Cardiac fibroblast (primary cell): ENCODE data around the gene CD48.

Experiments
- DNase-seq, 2 donors: peaks; one replicate each; pipeline versions ENCODE4 v3.0.0 to v3.0.0-alpha.2; 2010; ENCODE audit warnings: low read depth in 2 of 2
- H3K4me3 ChIP-seq, 2 donors: replicated peaks in 1 of 2; 1 replicate in 1 of 2; 2 replicates in 1 of 2; pipeline ENCODE4 v1.5.1; 2011; ENCODE audit warnings: low read depth in 2 of 2, low read length in 2 of 2, mild to moderate bottlenecking in 2 of 2, moderate library complexity in 1 of 2
- CTCF ChIP-seq: IDR thresholded peaks from one replicate; pipeline ENCODE4 v1.5.1; 2011; ENCODE audit warnings: low read depth, mild to moderate bottlenecking, low read length, inconsistent platforms

CD48 gene

GRCh38 chr1:160742428-160743127 lies 31.0 kb upstream of the CD48 start:
- H3K4me3 ChIP-seq: no peak overlapping the region
- TF ChIP-seq CTCF: no peak
- no peak for DNase-seq

- TF ChIP-seq CTCF: no peak
- H3K4me3 ChIP-seq: no peak overlapping the region
Measured at GRCh38 chr1:160741612-160742348, 30.2 kb upstream of the CD48 start.

GRCh38 chr1:160741092-160741501 lies 29.5 kb upstream of the CD48 start:
- TF ChIP-seq CTCF: no peak
- DNase-seq: no peak
- H3K4me3 ChIP-seq: no peak overlapping the region

More at GRCh38 chr1:160741612-160742348, 30.2 kb upstream of the CD48 start:
- DNase-seq: no peak

- no peak for DNase-seq
- H3K4me3 ChIP-seq: no peak overlapping the region
- no peak for TF ChIP-seq CTCF
Measured at GRCh38 chr1:160740133-160740688, 28.6 kb upstream of the CD48 start.

GRCh38 chr1:160739098-160739511 lies 27.5 kb upstream of the CD48 start, which contains the start of gene SLAMF7:
Gene SLAMF7 (plus strand): TSS chr1:160739247. CDS start chr1:160739302, 55 bp downstream.
- no peak for DNase-seq
- no peak within 1 kb of the TSS for H3K4me3 ChIP-seq
- TF ChIP-seq CTCF: no peak

- no peak for TF ChIP-seq CTCF
- no peak for DNase-seq
- H3K4me3 ChIP-seq: no peak overlapping the region
Measured at GRCh38 chr1:160738271-160738670, 26.6 kb upstream of the CD48 start.
